ENCODE data around the gene WFS1.

Gene WFS1

GRCh38 chr4:6246170-6246634, 23.4 kb upstream of the WFS1 start:
- TF ChIP-seq CTCF (IDR thresholded peaks at IDR 0.05; ENCODE audit: insufficient read depth, low read depth, low read length, missing control alignments): no peak
- DNase-seq (ENCODE audit: low read depth): no peak
- H3K4me3 ChIP-seq (ENCODE audit: low read depth, low read length): no peak overlapping the region

GRCh38 chr4:6248394-6248793, 21.3 kb upstream of the WFS1 start:
- TF ChIP-seq CTCF (IDR thresholded peaks at IDR 0.05; ENCODE audit: insufficient read depth, low read depth, low read length, missing control alignments): no peak
- no peak overlapping the region for H3K4me3 ChIP-seq (ENCODE audit: low read depth, low read length)
- DNase-seq (ENCODE audit: low read depth): no peak

- no peak overlapping the region for H3K4me3 ChIP-seq (ENCODE audit: low read depth, low read length)
- peak; percentile 65 for TF ChIP-seq CTCF (IDR thresholded peaks at IDR 0.05; ENCODE audit: insufficient read depth, low read depth, low read length, missing control alignments)
- peak; percentile 77 for DNase-seq (ENCODE audit: low read depth)
These were observed 19.2 kb upstream of the WFS1 start for GRCh38 chr4:6250235-6250983.

GRCh38 chr4:6250984-6251295, 18.7 kb upstream of the WFS1 start:
- no peak overlapping the region for H3K4me3 ChIP-seq (ENCODE audit: low read depth, low read length)
- no peak for DNase-seq (ENCODE audit: low read depth)
- no peak for TF ChIP-seq CTCF (IDR thresholded peaks at IDR 0.05; ENCODE audit: insufficient read depth, low read depth, low read length, missing control alignments)

- DNase-seq (ENCODE audit: low read depth): no peak
- H3K4me3 ChIP-seq (ENCODE audit: low read depth, low read length): no peak overlapping the region
- TF ChIP-seq CTCF (IDR thresholded peaks at IDR 0.05; ENCODE audit: insufficient read depth, low read depth, low read length, missing control alignments): no peak
These were observed 18.3 kb upstream of the WFS1 start for GRCh38 chr4:6251365-6251764.

- no peak overlapping the region for H3K4me3 ChIP-seq (ENCODE audit: low read depth, low read length)
- TF ChIP-seq CTCF (IDR thresholded peaks at IDR 0.05; ENCODE audit: insufficient read depth, low read depth, low read length, missing control alignments): no peak
- DNase-seq (ENCODE audit: low read depth): no peak
These were observed 17.6 kb upstream of the WFS1 start for GRCh38 chr4:6252051-6252450.

- no peak for DNase-seq (ENCODE audit: low read depth)
- no peak overlapping the region for H3K4me3 ChIP-seq (ENCODE audit: low read depth, low read length)
- TF ChIP-seq CTCF (IDR thresholded peaks at IDR 0.05; ENCODE audit: insufficient read depth, low read depth, low read length, missing control alignments): no peak
These were observed 16.5 kb upstream of the WFS1 start for GRCh38 chr4:6253111-6253510.
